ENCODE measurements around the gene MLH3.

- TF ChIP-seq CREB5 (CRISPR knock-in tag; IDR thresholded peaks at IDR 0.05; ENCODE audit: low read depth), result no peak
- no peak for TF ChIP-seq TSHZ2 (CRISPR knock-in tag; IDR thresholded peaks at IDR 0.05)
- TF ChIP-seq CSDC2 (CRISPR knock-in tag; IDR thresholded peaks at IDR 0.05), result no peak
- no peak for TF ChIP-seq PATZ1 (CRISPR knock-in tag; IDR thresholded peaks at IDR 0.05; ENCODE audit: borderline replicate concordance)
- TF ChIP-seq PPARA (CRISPR knock-in tag; IDR thresholded peaks at IDR 0.05; ENCODE audit: borderline replicate concordance), result no peak
- no peak for TF ChIP-seq ZFP30 (CRISPR knock-in tag; IDR thresholded peaks at IDR 0.05)
- TF ChIP-seq ZNF8 (CRISPR knock-in tag; IDR thresholded peaks at IDR 0.05), result no peak
- no peak for TF ChIP-seq RARB (CRISPR knock-in tag; IDR thresholded peaks at IDR 0.05)
- TF ChIP-seq TCF4 (CRISPR knock-in tag; IDR thresholded peaks at IDR 0.05; ENCODE audit: borderline replicate concordance), result no peak
- no peak for TF ChIP-seq ESRRG (CRISPR knock-in tag; IDR thresholded peaks at IDR 0.05)
- no peak for TF ChIP-seq ZNF565 (CRISPR knock-in tag; conservative IDR thresholded peaks at IDR 0.05; ENCODE audit: low read depth)
- no peak for TF ChIP-seq ISL1 (CRISPR knock-in tag; IDR thresholded peaks at IDR 0.05)
- TF ChIP-seq GLIS3 (CRISPR knock-in tag; IDR thresholded peaks at IDR 0.05), result no peak
- no peak for TF ChIP-seq ZFP3 (CRISPR knock-in tag; IDR thresholded peaks at IDR 0.05)
Observed at GRCh38 chr14:75046275-75046674, 5.0 kb downstream of the MLH3 start.
